Ectodermal cell (in vitro differentiated cells): ENCODE results near the gene PIGR.
"Not testable (repeated sequence)": the region's sequence is repeated elsewhere in the genome, so short reads cannot be mapped to it uniquely, and the experiment has no call there.

ENCODE experiments used
- H3K27ac ChIP-seq: 2 replicates; pipeline ENCODE4 v1.7.0; 2013; ENCODE audit warnings: mild to moderate bottlenecking, low read depth, low read length; ENCODE audit not compliant: insufficient read depth, poor library complexity, severe bottlenecking
- H3K27me3 ChIP-seq: 2 replicates; pipeline ENCODE4 v1.7.0; 2013; ENCODE audit warnings: mild to moderate bottlenecking, low read length; ENCODE audit not compliant: insufficient read depth, control insufficient read depth, poor library complexity, severe bottlenecking
- H3K36me3 ChIP-seq: one replicate; pipeline ENCODE4 v1.7.0; 2013; ENCODE audit warnings: low read length; ENCODE audit not compliant: control insufficient read depth, insufficient read depth
- H3K4me1 ChIP-seq: one replicate; pipeline ENCODE4 v1.7.0; 2013; ENCODE audit warnings: low read length; ENCODE audit not compliant: control insufficient read depth, insufficient read depth
- H3K4me3 ChIP-seq: 2 replicates; pipeline ENCODE4 v1.7.0; 2013; ENCODE audit warnings: low read depth, low read length, control low read depth; ENCODE audit not compliant: insufficient read depth
- H3K9me3 ChIP-seq: 2 replicates; pipeline ENCODE4 v1.7.0; 2013; ENCODE audit warnings: mild to moderate bottlenecking, low read length, moderate library complexity; ENCODE audit not compliant: control insufficient read depth
- WGBS, 2 experiments: methylation state at CpG; one replicate each; pipeline ENCODE4 v1.1.7; 2013; ENCODE audit warnings: missing lambda C conversion rate in 2 of 2; 5-methylcytosine and 5-hydroxymethylcytosine counted together

Gene PIGR

DNA sequence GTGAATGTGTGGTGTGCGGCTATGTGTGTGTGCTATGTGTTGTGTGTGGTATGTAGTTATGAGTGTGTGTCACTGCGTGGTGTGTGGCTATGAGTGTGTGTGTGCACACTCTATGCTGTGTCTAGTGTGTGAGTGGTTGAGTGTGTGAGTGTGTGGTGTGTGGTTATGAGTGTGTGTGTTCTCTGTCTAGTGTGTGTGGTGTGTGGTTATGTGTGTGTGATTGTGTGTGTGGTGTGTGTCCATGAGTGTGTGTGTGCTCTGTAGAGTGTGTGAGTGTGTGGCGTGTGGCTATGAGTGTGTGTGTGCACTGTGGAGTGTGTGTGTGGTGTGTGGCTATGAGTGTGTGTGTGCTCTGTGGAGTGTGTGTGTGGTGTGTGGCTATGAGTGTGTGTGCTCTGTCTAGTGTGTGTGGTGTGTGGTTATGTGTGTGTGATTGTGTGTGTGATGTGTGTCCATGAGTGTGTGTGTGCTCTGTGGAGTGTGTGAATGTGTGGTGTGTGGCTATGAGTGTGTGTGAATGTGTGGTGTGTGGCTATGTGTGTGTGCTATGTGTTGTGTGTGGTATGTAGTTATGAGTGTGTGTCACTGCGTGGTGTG, 22.2 kb downstream of the PIGR start:
- H3K27ac ChIP-seq, H3K4me1 ChIP-seq, H3K9me3 ChIP-seq, H3K4me3 ChIP-seq, H3K36me3 ChIP-seq, H3K27me3 ChIP-seq: not testable (repeated sequence)
- WGBS, 2 experiments = 86 to 88% methylated on average over 4 of the region's 4 CpGs

DNA sequence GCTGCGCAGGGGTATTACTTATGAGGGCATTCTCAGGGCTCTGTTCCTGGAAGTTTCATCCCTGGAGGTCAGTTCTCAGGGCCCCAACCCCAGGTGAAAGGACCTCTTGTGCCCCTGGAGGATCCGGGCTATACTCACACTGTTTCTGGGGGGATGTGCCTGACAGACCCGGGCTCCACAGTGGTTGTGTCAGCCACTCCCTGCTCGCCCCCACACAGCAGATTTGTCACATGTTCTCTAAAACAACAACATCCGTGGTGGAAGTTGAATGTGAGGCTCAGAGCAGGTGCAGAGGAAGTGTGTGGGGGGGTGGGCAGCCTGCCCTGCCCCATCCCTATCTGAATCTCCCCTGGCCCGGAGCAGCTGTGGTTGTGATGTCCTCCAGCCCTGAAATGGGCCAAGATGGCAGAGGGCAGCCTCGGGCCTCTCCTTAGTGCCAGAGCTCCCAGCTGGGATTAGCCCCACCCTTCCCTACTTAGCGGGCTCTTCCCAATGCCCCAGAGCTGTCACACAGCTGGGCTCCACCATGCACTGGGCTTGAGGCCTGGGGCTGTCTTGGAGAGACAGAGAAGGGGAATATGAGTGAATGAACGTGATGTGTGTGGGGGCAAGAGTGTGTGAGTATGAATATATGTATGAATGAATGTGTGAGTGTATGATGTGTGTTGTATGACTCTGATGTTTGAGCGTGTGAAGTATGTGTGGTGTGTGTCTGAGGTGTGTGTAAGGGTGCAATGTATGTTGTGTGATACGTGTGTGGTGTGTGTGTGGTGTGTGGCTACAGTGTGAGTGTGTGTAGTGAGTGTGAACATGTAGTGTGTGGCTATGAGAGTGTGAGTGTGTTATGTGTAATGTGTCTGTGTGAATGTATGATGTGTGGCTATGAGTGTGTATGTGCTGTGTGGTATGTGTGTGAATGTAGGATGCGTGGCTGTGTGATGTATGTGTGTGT, 23.0 kb downstream of the PIGR start:
- no peak overlapping the region for H3K4me3 ChIP-seq
- no peaks in the 10 kb centered on the region for H3K4me1 ChIP-seq
- no peaks in the 10 kb centered on the region for H3K27me3 ChIP-seq
- H3K9me3 ChIP-seq = no peaks in the 10 kb centered on the region
- no peaks in the 10 kb centered on the region for H3K36me3 ChIP-seq
- H3K27ac ChIP-seq = no peak overlapping the region
- WGBS, 2 experiments = 89 to 90% methylated on average over 11 to 12 of the region's 12 CpGs

DNA sequence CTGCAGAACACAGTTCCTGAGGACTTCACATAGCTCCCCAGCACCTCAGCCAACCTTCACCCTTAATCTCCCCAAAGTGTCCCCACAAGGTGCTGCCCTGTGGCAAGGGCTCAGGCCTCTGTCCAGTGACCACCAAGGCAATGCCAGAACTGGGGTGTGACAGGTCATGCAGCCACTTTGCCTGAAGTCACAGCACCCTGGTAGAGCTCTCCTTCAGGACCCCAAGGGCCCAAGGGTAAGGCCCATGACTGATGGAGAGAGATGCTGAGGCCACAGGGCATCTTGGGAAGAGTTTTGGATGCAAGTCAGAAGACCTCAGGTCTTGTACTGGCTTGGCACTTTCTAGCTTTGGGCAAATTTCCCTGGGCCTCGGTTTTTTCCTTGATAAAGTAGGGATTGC, 23.7 kb downstream of the PIGR start:
- Histone ChIP-seq H3K4me3 (no peak overlapping the region), H3K9me3 (no peaks in the 10 kb centered on the region), H3K27me3 (no peaks in the 10 kb centered on the region), H3K4me1 (no peaks in the 10 kb centered on the region), H3K27ac (no peak overlapping the region), H3K36me3 (no peaks in the 10 kb centered on the region)
- 90 to 92% methylated on average over 1 of the region's 1 CpG for WGBS, 2 experiments

DNA sequence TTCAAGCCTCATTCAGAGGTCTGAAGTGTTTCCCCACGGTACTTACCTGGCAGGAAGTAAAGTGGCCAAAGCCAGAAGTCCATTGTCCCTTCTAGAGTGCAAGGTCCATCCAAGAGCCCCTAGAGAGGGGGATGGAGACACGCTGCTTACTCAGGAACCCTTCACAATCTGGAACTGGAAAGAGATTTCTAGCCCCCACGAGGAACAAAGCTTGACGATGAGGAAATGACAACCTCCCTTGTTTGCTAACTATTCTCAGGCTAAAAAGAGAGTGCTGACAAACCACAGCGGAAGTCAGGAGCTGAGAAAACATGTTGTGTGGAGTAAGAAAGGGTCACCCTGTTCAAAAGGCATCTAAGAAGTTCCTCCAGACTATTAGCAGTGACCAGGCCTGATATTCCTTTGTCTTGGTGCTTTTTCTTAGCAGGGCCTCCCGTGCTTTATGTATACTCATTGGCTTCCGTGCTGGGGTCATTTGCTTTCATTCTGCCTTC, 24.4 kb downstream of the PIGR start, which contains the start of gene FCMR:
TSS of gene FCMR (minus strand) at position 170 of the 494 bp plus-strand sequence. CDS start at position 83, 87 bp downstream.
- no peak within 1 kb of the TSS for H3K4me3 ChIP-seq
- H3K9me3 ChIP-seq = no peaks in the 10 kb centered on the region
- no peaks in the 10 kb centered on the region for H3K27me3 ChIP-seq
- no peaks in the 10 kb centered on the region for H3K4me1 ChIP-seq
- no peaks in the 10 kb centered on the region for H3K36me3 ChIP-seq
- no peak within 1 kb of the TSS for H3K27ac ChIP-seq
- WGBS, 2 experiments = 89% methylated on average over 7 of the region's 7 CpGs

DNA sequence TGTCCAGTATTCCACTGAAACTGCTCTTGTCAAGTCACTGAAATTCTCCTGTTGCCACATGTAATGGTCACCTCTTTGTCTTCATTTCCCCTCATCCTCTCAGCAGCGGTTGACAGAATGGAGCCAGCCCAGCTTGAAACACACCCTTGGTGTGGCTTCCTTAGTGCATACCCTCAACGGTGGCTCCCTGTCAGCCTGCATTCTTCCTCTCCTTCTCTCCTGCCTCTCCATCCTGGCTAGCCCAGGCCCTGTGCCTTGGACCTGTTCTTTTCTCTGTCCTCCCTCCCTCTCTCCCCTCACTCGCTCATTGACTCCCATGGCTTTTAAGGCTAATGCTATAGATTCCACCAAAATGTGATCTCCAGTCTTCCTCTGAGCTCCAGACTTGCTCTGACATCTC, 28.2 kb downstream of the PIGR start:
- Histone ChIP-seq H3K4me3 (no peak overlapping the region), H3K4me1 (no peaks in the 10 kb centered on the region), H3K36me3 (no peaks in the 10 kb centered on the region), H3K27ac (no peak overlapping the region), H3K9me3 (no peaks in the 10 kb centered on the region), H3K27me3 (peaks cover 6% of the 10 kb centered on the region)
- 80 to 84% methylated on average over 3 of the region's 3 CpGs for WGBS, 2 experiments

DNA sequence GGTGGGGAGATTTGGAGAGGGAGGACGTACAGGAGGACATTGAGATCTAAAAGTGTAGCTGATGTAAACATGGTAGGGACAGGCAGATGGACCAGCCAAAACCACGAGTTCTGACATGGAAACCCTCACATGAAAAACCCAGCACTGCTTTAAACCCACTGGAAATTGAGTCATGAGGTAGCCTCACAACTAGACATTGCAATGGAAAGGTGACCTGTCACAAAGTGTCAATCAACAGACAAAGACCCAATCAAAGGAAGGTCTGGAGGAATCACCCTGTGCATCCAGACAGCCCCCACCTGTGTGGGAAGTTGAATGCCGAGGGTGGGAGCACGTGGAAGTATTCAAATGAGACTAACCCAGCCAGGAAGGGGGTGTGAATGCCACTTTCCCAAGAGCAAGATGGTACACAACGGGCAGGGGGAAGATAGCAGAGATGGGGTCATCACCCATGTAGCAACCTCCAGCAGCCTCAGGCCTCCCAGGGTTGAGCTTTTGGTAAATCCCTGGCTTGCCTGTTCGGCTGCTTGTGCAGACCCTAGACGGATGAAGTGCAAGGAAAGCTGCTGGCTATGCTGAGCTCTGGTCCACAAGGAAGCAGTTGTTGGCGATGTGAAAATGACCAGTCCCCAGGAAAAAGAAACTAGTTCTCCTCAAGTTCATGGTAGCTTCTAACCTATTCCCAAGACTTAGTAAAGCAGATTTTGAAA, 30.1 kb downstream of the PIGR start:
- WGBS, 2 experiments = 88 to 89% methylated on average over 8 of the region's 8 CpGs
- Histone ChIP-seq H3K4me3 (no peak overlapping the region), H3K9me3 (no peaks in the 10 kb centered on the region), H3K36me3 (no peaks in the 10 kb centered on the region), H3K4me1 (no peaks in the 10 kb centered on the region), H3K27me3 (peaks cover 16% of the 10 kb centered on the region), H3K27ac (no peak overlapping the region)

DNA sequence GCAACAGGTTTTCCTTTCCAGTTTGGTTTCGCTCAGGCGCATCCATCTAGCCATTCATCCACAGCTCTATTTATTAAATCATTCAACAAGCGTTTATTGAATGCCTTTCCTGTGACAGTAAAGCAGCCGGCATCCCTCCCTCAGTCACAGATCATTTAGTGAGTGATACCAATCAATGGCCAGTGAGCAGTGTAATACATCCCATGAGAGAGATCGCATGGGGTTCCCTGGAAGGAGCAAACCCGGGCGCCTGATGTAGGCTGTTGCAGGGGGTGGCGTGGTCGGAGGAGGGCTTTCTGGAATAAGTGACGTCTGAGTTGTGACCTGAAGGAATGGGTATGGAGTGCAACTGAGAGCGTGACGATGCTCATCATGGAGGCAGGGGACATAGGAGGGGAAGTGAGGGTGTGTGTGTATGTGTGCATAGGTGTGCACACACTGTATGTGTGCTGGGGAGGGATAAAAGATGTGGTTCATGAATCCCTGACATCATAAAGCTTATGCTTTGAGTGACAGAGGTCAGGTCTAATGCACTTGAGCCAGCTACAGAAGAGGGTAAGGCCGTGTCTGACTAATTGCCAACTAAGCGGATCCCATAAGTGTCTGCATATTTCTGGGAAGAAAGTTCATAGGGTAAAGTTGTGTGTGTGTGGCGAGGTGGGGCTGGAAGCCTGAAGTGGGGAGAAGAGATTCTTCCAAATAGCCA, 31.1 kb downstream of the PIGR start:
- WGBS, 2 experiments = 90 to 92% methylated on average over 15 of the region's 15 CpGs
- peaks cover 25% of the 10 kb centered on the region for H3K27me3 ChIP-seq
- H3K9me3 ChIP-seq = no peaks in the 10 kb centered on the region

DNA sequence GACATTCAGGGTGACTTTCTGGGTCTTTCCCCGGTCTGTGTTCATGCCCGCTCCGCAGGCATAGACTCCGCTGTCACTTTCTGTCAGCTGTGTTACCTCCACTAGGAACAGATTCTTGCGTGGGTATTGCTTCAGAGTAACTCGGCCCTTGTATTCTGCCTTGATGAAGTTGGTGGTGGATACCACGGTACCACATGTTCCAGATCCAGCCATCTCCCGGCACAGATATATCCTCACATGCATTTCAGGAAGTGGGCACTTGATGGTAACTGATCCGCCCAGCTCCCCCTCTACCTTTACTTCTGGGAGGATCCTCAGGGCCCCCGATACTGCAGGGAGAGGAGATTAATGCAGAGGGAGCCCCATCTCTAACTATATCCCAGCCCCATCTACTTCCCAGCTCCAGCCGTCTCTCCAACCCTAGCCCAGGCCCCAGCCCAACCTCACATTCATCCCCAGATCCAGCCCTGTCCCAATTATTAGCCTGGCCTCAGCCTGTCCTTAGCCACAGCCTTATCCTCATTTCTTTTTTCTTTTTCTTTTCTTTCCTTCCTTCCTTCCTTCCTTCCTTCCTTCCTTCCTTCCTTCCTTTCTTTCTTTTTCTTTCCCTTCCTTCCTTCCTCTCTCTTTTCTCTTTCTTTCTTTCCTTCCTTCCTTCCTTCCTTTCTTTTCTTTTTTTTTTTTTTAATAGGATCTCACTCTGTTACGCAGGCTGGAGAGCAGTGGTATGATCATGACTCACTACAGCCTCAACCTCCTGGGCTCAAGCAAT, 32.3 kb downstream of the PIGR start:
- Histone ChIP-seq H3K4me1 (no peaks in the 10 kb centered on the region), H3K27me3 (peaks cover 38% of the 10 kb centered on the region), H3K9me3 (no peaks in the 10 kb centered on the region), H3K4me3 (no peak overlapping the region), H3K27ac (no peak overlapping the region), H3K36me3 (no peaks in the 10 kb centered on the region)
- WGBS, 2 experiments = 88 to 89% methylated on average over 12 of the region's 12 CpGs

More for the DNA sequence above, 31.1 kb downstream of the PIGR start:
- no peaks in the 10 kb centered on the region for H3K36me3 ChIP-seq
- no peaks in the 10 kb centered on the region for H3K4me1 ChIP-seq
- H3K27ac ChIP-seq = no peak overlapping the region
- no peak overlapping the region for H3K4me3 ChIP-seq

DNA sequence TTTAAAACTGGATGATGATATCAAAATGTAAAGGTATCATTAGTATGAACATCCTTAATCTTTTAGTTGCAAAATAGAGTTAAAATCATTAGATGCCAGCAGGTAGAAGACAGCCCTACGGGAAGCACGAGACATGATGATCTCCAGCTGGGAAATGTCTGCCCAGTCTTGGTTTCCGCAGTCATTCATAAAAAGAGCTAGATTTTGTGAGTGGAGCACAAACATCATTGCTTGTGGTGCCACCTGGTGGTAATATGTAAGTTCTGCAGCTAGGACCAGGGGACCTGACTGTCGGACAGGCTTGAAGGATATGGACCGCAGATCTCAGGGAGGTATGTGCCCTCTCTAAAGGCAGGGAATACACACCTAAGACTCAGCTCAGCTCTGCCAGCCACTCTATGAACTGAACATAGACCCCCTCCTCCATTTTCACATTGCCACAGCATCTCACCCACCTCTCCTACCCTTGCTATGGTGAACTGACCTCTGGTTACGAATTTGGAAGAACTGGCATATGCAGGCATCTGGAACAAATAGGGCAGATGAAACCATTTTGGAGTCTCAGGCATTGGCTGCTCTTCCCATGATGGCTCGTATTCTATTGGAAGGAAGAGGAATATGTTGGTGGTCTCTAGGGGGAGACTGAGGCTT, 33.7 kb downstream of the PIGR start:
- Histone ChIP-seq H3K27me3 (peaks cover 52% of the 10 kb centered on the region), H3K9me3 (no peaks in the 10 kb centered on the region), H3K4me1 (no peaks in the 10 kb centered on the region), H3K36me3 (no peaks in the 10 kb centered on the region), H3K4me3 (no peak overlapping the region), H3K27ac (no peak overlapping the region)
- 34 to 36% methylated on average over 7 of the region's 7 CpGs for WGBS, 2 experiments
